CD14-positive monocyte (primary cell): ENCODE measurements around the gene MX2. TPM values are rescaled to one million over a fixed set of nuclear protein-coding genes. Genes with fewer than 3 reads are reported as not detected.

ENCODE experiments used
- DNase-seq, 3 donors: peaks; one replicate each; pipeline ENCODE4 v3.0.0-alpha.2; 2011 to 2022
- H2AFZ ChIP-seq: 2 replicates; pipeline ENCODE4 v1.6.0; 2012; ENCODE audit warnings: mild to moderate bottlenecking, low read depth, low read length, inconsistent platforms; ENCODE audit not compliant: insufficient read depth, poor library complexity, severe bottlenecking
- H3K27ac ChIP-seq, 2 donors: 1 replicate in 1 of 2; 2 replicates in 1 of 2; pipeline ENCODE4 v1.5.1; 2012 to 2013; ENCODE audit warnings: low read length in 2 of 2, control low read depth in 1 of 2, inconsistent platforms in 1 of 2, low read depth in 1 of 2, mild to moderate bottlenecking in 1 of 2
- H3K27me3 ChIP-seq, 2 donors: one replicate each; pipeline versions ENCODE4 v1.6.0 to v1.6.1; 2011 to 2013; ENCODE audit warnings: low read length in 2 of 2; ENCODE audit not compliant: control insufficient read depth in 2 of 2, insufficient read depth in 2 of 2
- H3K36me3 ChIP-seq, 2 donors: replicated peaks in 1 of 2; 1 replicate in 1 of 2; 2 replicates in 1 of 2; pipeline versions ENCODE4 v1.5.1 to v1.6.1; 2012 to 2013; ENCODE audit warnings: low read length in 2 of 2, control low read depth in 1 of 2, inconsistent platforms in 1 of 2, mild to moderate bottlenecking in 1 of 2; ENCODE audit not compliant: insufficient read depth in 2 of 2, control insufficient read depth in 1 of 2
- H3K4me1 ChIP-seq, 2 donors: 1 replicate in 1 of 2; 2 replicates in 1 of 2; pipeline versions ENCODE4 v1.5.1 to v1.6.1; 2012 to 2013; ENCODE audit warnings: low read length in 2 of 2, control low read depth in 1 of 2, inconsistent platforms in 1 of 2, mild to moderate bottlenecking in 1 of 2, moderate library complexity in 1 of 2; ENCODE audit not compliant: insufficient read depth in 2 of 2, control insufficient read depth in 1 of 2
- H3K4me2 ChIP-seq: replicated peaks from 2 replicates; pipeline ENCODE3; 2012; ENCODE audit warnings: low read length, moderate library complexity, mild to moderate bottlenecking; ENCODE audit not compliant: poor library complexity, severe bottlenecking; ENCODE audit errors: extremely low read depth
- H3K4me3 ChIP-seq, 3 experiments: fragments of 200-600 bp in 1 of 3; sonication (generic) in 1 of 3; replicated peaks in 1 of 3; 1 replicate in 2 of 3; 2 replicates in 1 of 3; pipeline ENCODE4 v1.5.1; 2011 to 2013; ENCODE audit warnings: low read length in 3 of 3, mild to moderate bottlenecking in 3 of 3, control low read depth in 2 of 3, low read depth in 2 of 3, inconsistent platforms in 1 of 3, moderate library complexity in 1 of 3
- H3K79me2 ChIP-seq: 2 replicates; pipeline ENCODE4 v1.6.0; 2012; ENCODE audit warnings: mild to moderate bottlenecking, control low read depth, inconsistent platforms, low read length, moderate library complexity; ENCODE audit not compliant: insufficient read depth
- H3K9ac ChIP-seq: 2 replicates; pipeline ENCODE4 v1.6.0; 2017; ENCODE audit warnings: low read length, mild to moderate bottlenecking; ENCODE audit not compliant: insufficient read depth, poor library complexity, severe bottlenecking
- H3K9me3 ChIP-seq, 2 donors: replicated peaks in 1 of 2; 1 replicate in 1 of 2; 2 replicates in 1 of 2; pipeline versions ENCODE4 v1.5.1 to v1.6.1; 2012 to 2013; ENCODE audit warnings: low read length in 2 of 2, control low read depth in 1 of 2; ENCODE audit not compliant: control insufficient read depth in 1 of 2, insufficient read depth in 1 of 2
- H4K20me1 ChIP-seq: 2 replicates; pipeline ENCODE4 v1.6.0; 2012; ENCODE audit warnings: mild to moderate bottlenecking, low read length, control low read depth, moderate library complexity; ENCODE audit not compliant: insufficient read depth
- H3K27ac Mint-ChIP-seq, 7 donors: one replicate each; pipeline ENCODE4 v1.8.0; 2020; ENCODE audit warnings: mild to moderate bottlenecking in 7 of 7, mixed read lengths in 7 of 7, moderate library complexity in 6 of 7, inconsistent platforms in 2 of 7
- H3K27me3 Mint-ChIP-seq, 3 donors: one replicate each; pipeline ENCODE4 v1.8.0; 2021 to 2022; ENCODE audit warnings: low read depth in 3 of 3, mild to moderate bottlenecking in 3 of 3, mixed read lengths in 3 of 3, moderate library complexity in 3 of 3, inconsistent platforms in 1 of 3
- H3K36me3 Mint-ChIP-seq, 2 donors: one replicate each; pipeline ENCODE4 v1.8.0; 2020; ENCODE audit warnings: mixed read lengths in 2 of 2, inconsistent platforms in 1 of 2, mild to moderate bottlenecking in 1 of 2
- H3K4me1 Mint-ChIP-seq: one replicate; pipeline ENCODE4 v1.8.0; 2020; ENCODE audit warnings: mild to moderate bottlenecking, mixed read lengths
- H3K4me3 Mint-ChIP-seq, 2 donors: one replicate each; pipeline ENCODE4 v1.8.0; 2020; ENCODE audit warnings: mild to moderate bottlenecking in 2 of 2, mixed read lengths in 2 of 2, moderate library complexity in 1 of 2
- H3K9me3 Mint-ChIP-seq, 7 donors: one replicate each; pipeline ENCODE4 v1.8.0; 2020 to 2022; ENCODE audit warnings: mixed read lengths in 7 of 7, mild to moderate bottlenecking in 6 of 7, moderate library complexity in 6 of 7, inconsistent platforms in 2 of 7
- WGBS: methylation state at CpG from one replicate; pipeline ENCODE4 v1.1.5; 2013; ENCODE audit warnings: missing lambda C conversion rate; ENCODE audit not compliant: insufficient coverage; 5-methylcytosine and 5-hydroxymethylcytosine counted together
- intact Hi-C, 2 donors: fragments of 100-400 bp; cut with micrococcal nuclease; formaldehyde crosslinking; loops; one replicate each; pipeline versions ENCODE4 v1.15.0 to v1.15.1; 2023
- polyA plus RNA-seq, 3 donors: library from polyadenylated mRNA; depleted of rRNA in 1 of 3; unstranded in 2 of 3; stranded (reverse) in 1 of 3; fragments of 300-500 nt in 2 of 3; fragments of >200 nt in 1 of 3; fragmentation: Illumina TruSeq in 2 of 3; gene quantifications; 1 replicate in 2 of 3; 2 replicates in 1 of 3; pipeline ENCODE4 v1.2.3, GENCODE V29; 2012 to 2021
- TF ChIP-seq, protein P1 (sequence below): fragments of 200-600 bp; IDR thresholded peaks from one replicate; pipeline ENCODE4 v1.8.0; 2022; ENCODE audit warnings: antibody characterized with exemption, mild to moderate bottlenecking

The MX2 gene
- polyA plus RNA-seq, 3 donors, result 43.1 to 79.4 (median 50.3) TPM

- Histone ChIP-seq H2AFZ (no peak overlapping the region), H3K27me3 (peaks cover 14 to 20% of the 10 kb centered on the region in 2 donors), H3K4me1 (peaks cover 0 to 3% of the 10 kb centered on the region in 2 donors), H3K9me3 (peaks cover 0 to 13% of the 10 kb centered on the region in 2 donors), H4K20me1 (no peaks in the 10 kb centered on the region), H3K4me3 (no peak overlapping the region), H3K36me3 (no peaks in the 10 kb centered on the region), H3K27ac (no peak overlapping the region), H3K4me2 (no peak overlapping the region), H3K79me2 (no peaks in the 10 kb centered on the region), H3K9ac (no peak overlapping the region)
- Mint-ChIP-seq H3K9me3 (peaks cover 0 to 4% (median 0%) of the 10 kb centered on the region in 7 donors), H3K36me3 (peaks cover 0 to 2% of the 10 kb centered on the region in 2 donors), H3K4me1 (peaks cover 2% of the 10 kb centered on the region), H3K27me3 (peaks cover 18 to 31% (median 21%) of the 10 kb centered on the region in 3 donors), H3K4me3 (no peak overlapping the region), H3K27ac (peak overlapping the region in 1 of 7 donors; percentile 53)
- intact Hi-C loops, result no loop called here
- 95% methylated on average over 12 of the region's 20 CpGs for WGBS
- no peak for DNase-seq
- TF ChIP-seq, protein P1, sequence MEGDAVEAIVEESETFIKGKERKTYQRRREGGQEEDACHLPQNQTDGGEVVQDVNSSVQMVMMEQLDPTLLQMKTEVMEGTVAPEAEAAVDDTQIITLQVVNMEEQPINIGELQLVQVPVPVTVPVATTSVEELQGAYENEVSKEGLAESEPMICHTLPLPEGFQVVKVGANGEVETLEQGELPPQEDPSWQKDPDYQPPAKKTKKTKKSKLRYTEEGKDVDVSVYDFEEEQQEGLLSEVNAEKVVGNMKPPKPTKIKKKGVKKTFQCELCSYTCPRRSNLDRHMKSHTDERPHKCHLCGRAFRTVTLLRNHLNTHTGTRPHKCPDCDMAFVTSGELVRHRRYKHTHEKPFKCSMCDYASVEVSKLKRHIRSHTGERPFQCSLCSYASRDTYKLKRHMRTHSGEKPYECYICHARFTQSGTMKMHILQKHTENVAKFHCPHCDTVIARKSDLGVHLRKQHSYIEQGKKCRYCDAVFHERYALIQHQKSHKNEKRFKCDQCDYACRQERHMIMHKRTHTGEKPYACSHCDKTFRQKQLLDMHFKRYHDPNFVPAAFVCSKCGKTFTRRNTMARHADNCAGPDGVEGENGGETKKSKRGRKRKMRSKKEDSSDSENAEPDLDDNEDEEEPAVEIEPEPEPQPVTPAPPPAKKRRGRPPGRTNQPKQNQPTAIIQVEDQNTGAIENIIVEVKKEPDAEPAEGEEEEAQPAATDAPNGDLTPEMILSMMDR, result no peak
Observed at GRCh38 chr21:41321211-41321907, 40.5 kb upstream of the MX2 start.

DNA sequence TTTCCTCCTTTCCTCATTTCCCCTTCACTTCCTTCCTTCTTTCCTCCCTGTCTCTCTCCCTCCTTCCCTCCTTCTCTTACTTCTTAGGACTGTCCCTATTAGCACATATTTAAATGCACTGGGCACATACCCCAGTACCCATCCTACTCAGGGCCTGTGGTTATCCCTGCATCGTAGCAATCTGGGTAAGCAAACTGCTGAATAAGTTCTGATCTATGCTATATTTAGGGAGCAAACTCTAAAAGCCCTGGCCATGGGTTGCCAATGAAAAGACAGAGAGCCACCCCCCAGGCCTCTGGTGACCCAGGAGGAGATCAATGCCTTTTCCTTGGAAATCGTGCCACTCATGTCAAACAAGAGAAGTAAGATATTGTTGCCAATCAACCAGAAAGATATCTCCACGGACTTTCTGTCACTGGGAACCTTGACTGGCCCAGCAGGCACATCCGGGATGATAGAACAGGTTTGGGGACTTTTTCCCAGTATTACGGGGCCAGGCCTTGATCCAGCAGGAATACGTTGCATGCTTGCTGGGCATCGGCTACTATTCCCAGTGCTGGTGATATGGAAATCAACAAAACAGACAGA is 39.8 kb upstream of the MX2 start:
- Histone ChIP-seq H3K79me2 (no peaks in the 10 kb centered on the region), H3K36me3 (no peaks in the 10 kb centered on the region), H3K4me1 (peaks cover 0 to under 1% of the 10 kb centered on the region in 2 donors), H3K9ac (no peak overlapping the region), H3K4me2 (no peak overlapping the region), H3K4me3 (no peak overlapping the region), H3K9me3 (peaks cover 0 to 7% of the 10 kb centered on the region in 2 donors), H3K27ac (no peak overlapping the region), H3K27me3 (peaks cover 9 to 16% of the 10 kb centered on the region in 2 donors), H4K20me1 (no peaks in the 10 kb centered on the region), H2AFZ (no peak overlapping the region)
- H3K4me1 Mint-ChIP-seq, result peaks cover 2% of the 10 kb centered on the region
- peaks cover 14 to 25% (median 16%) of the 10 kb centered on the region in 3 donors for H3K27me3 Mint-ChIP-seq
- WGBS, result 92% methylated on average over 6 of the region's 7 CpGs
- peaks cover 0 to 2% of the 10 kb centered on the region in 2 donors for H3K36me3 Mint-ChIP-seq
- TF ChIP-seq, protein P1, result no peak
- peak overlapping the region in 1 of 7 donors; percentile 53 for H3K27ac Mint-ChIP-seq
- H3K4me3 Mint-ChIP-seq, result no peak overlapping the region
- intact Hi-C loops, result no loop called here
- H3K9me3 Mint-ChIP-seq, result peaks cover 0 to 4% (median 0%) of the 10 kb centered on the region in 7 donors
- DNase-seq, result no peak
